ENCODE results near the gene SFI1.
"Not testable (repeated sequence)": the region's sequence is repeated elsewhere in the genome, so short reads cannot be mapped to it uniquely, and the experiment has no call there.

Gene SFI1

GRCh38 chr22:31491218-31491962, 4.9 kb upstream of the SFI1 start:
- no peak for DNase-seq

- no peak for DNase-seq
Observed at GRCh38 chr22:31492151-31492550, 4.2 kb upstream of the SFI1 start.

- DNase-seq: not testable (repeated sequence)
Observed at GRCh38 chr22:31493355-31493754, 3.0 kb upstream of the SFI1 start.

- DNase-seq: no peak
Observed at GRCh38 chr22:31495343-31495742, 993 bp upstream of the SFI1 start.

GRCh38 chr22:31496735-31497146, 405 bp downstream of the SFI1 start:
- no peak for DNase-seq

GRCh38 chr22:31497148-31497938, 1.0 kb downstream of the SFI1 start:
- no peak for DNase-seq

- DNase-seq: no peak
Observed at GRCh38 chr22:31501738-31502137, 5.4 kb downstream of the SFI1 start.

- no peak for DNase-seq
Observed at GRCh38 chr22:31503211-31503964, 7.1 kb downstream of the SFI1 start.

- no peak for DNase-seq
Observed at GRCh38 chr22:31504282-31504681, 7.9 kb downstream of the SFI1 start.

GRCh38 chr22:31507517-31507916, 11.2 kb downstream of the SFI1 start:
- DNase-seq: not testable (repeated sequence)

GRCh38 chr22:31508536-31508935, 12.2 kb downstream of the SFI1 start:
- no peak for DNase-seq

GRCh38 chr22:31509061-31509762, 12.9 kb downstream of the SFI1 start:
- DNase-seq: no peak

- DNase-seq: no peak
Observed at GRCh38 chr22:31520051-31520450, 23.7 kb downstream of the SFI1 start.

- not testable (repeated sequence) for DNase-seq
Observed at GRCh38 chr22:31524132-31524531, 27.8 kb downstream of the SFI1 start.

- no peak for DNase-seq
Observed at GRCh38 chr22:31526270-31526669, 29.9 kb downstream of the SFI1 start.

- no peak for DNase-seq
Observed at GRCh38 chr22:31530823-31531195, 34.5 kb downstream of the SFI1 start.

GRCh38 chr22:31532060-31532459, 35.7 kb downstream of the SFI1 start:
- DNase-seq: no peak

- no peak for DNase-seq
Observed at GRCh38 chr22:31533374-31533773, 37.0 kb downstream of the SFI1 start.

- DNase-seq: no peak
Observed at GRCh38 chr22:31537019-31537535, 40.7 kb downstream of the SFI1 start.

- DNase-seq: no peak
Observed at GRCh38 chr22:31538815-31539214, 42.5 kb downstream of the SFI1 start.

- not testable (repeated sequence) for DNase-seq
Observed at GRCh38 chr22:31540166-31540565, 43.8 kb downstream of the SFI1 start.

GRCh38 chr22:31540966-31541365, 44.6 kb downstream of the SFI1 start:
- DNase-seq: no peak

Measured in SIG-M5 (cell line).